ENCODE results near the gene UNC50.

GRCh38 chr2:98648451-98648850, 40.1 kb downstream of the UNC50 start:
- no peak for TF ChIP-seq POLR2AphosphoS5 (IDR thresholded peaks at IDR 0.05; ENCODE audit: low read depth, low read length)
- no peak for TF ChIP-seq REST (IDR thresholded peaks at IDR 0.05; ENCODE audit: insufficient read depth in 1 of 2, low read depth in 2 of 2, low read length in 2 of 2)
- TF ChIP-seq SIN3A (IDR thresholded peaks at IDR 0.05; ENCODE audit: borderline replicate concordance, insufficient read depth, low read length) = no peak
- no peak for TF ChIP-seq TAF1 (IDR thresholded peaks at IDR 0.05; ENCODE audit: borderline replicate concordance, insufficient read depth, low read length)
